ENCODE measurements around the gene VCP. TPM values are rescaled to one million over a fixed set of nuclear protein-coding genes. Genes with fewer than 3 reads are reported as not detected.

Gene VCP
- polyA plus RNA-seq, 2 of the 4 experiments (the other 2 are of a cell fraction) = 390 to 428 TPM

GRCh38 chr9:35010351-35010958, 62.0 kb downstream of the VCP start:
- ATAC-seq (no peak), FAIRE-seq (no peak), DNase-seq (ENCODE audit: low read depth in 1 of 2, low spot score in 1 of 2) (no peak)
- no peak overlapping the region for H3K4me3 ChIP-seq
- H3K4me1 ChIP-seq = no peaks in the 10 kb centered on the region
- peaks cover 14% of the 10 kb centered on the region for H3K9me3 ChIP-seq
- POLR2A ChIA-PET = no interaction called here
- TF ChIP-seq CEBPB (IDR thresholded peaks at IDR 0.05) (no peak), RFX5 (IDR thresholded peaks at IDR 0.05) (no peak), ATOH8 (CRISPR knock-in tag; IDR thresholded peaks at IDR 0.05; ENCODE audit: low read depth) (no peak), RAD21 (conservative IDR thresholded peaks at IDR 0.05 in 1 of 2, IDR thresholded peaks at IDR 0.05 in 1 of 2) (no peak), TFCP2L1 (CRISPR knock-in tag; IDR thresholded peaks at IDR 0.05) (no peak), HOXA7 (CRISPR knock-in tag; IDR thresholded peaks at IDR 0.05) (no peak), RCOR1 (IDR thresholded peaks at IDR 0.05; ENCODE audit: low read depth, low read length) (no peak), BCL3 (IDR thresholded peaks at IDR 0.05) (no peak), GATA3 (IDR thresholded peaks at IDR 0.05; ENCODE audit: borderline replicate concordance) (no peak), EHF (CRISPR knock-in tag; IDR thresholded peaks at IDR 0.05) (no peak), EP300 (IDR thresholded peaks at IDR 0.05) (no peak)
- no peak overlapping the region for H3K4me2 ChIP-seq
- 80% methylated on average over 3 of the region's 3 CpGs for WGBS (ENCODE audit: missing lambda C conversion rate)
- CTCF ChIA-PET = interaction anchor here (0.8 to 3.8 kb wide), 6 partner anchors 14 to 111 kb away, joined by 3 to 15 read pairs (median 3); no protein-coding TSS in a partner anchor
- H3K27ac ChIP-seq = no peak overlapping the region

Small RNA genes within 50 kb of the gene (small RNA-seq; reads per million reads assigned to genes)
- gene RN7SL338P = 0 to 0.33 (median 0) reads per million in 6 experiments

Other genes starting within 250 kb of the VCP start
- gene PHF24, start 114.3 kb downstream of the VCP start, polyA plus RNA-seq (2011; rRNA removed) = 0.01 TPM in 1 of 2 replicates, not detected in the other
- gene PHF24, start 114.3 kb downstream of the VCP start, polyA plus RNA-seq (2017; fragmentation: RNase III; extraction: RNeasy Plus Mini Kit Qiagen cat#74134 plus additional on column Dnase treatment) = not detected in 3 replicates
- 0.72 and 1.6 TPM in 2 replicates for gene DNAJB5, start 82.9 kb downstream of the VCP start, polyA plus RNA-seq (2011; rRNA removed)
- gene DNAJB5, start 82.9 kb downstream of the VCP start, polyA plus RNA-seq (2017; fragmentation: RNase III; extraction: RNeasy Plus Mini Kit Qiagen cat#74134 plus additional on column Dnase treatment) = 3.1 to 4.4 TPM (median 3.9 TPM) in 3 replicates
- gene FANCG, start 7.3 kb upstream of the VCP start, polyA plus RNA-seq (2011; rRNA removed) = 34.9 and 39.7 TPM in 2 replicates
- 50.3 to 53.5 TPM (median 53.5 TPM) in 3 replicates for gene FANCG, start 7.3 kb upstream of the VCP start, polyA plus RNA-seq (2017; fragmentation: RNase III; extraction: RNeasy Plus Mini Kit Qiagen cat#74134 plus additional on column Dnase treatment)
- gene PIGO, start 24.0 kb upstream of the VCP start, polyA plus RNA-seq (2011; rRNA removed) = 50.4 and 60.0 TPM in 2 replicates
- gene PIGO, start 24.0 kb upstream of the VCP start, polyA plus RNA-seq (2017; fragmentation: RNase III; extraction: RNeasy Plus Mini Kit Qiagen cat#74134 plus additional on column Dnase treatment) = 39.6 to 47.0 TPM (median 45.3 TPM) in 3 replicates
- gene STOML2, start 30.5 kb upstream of the VCP start, polyA plus RNA-seq (2011; rRNA removed) = 196 and 230 TPM in 2 replicates
- gene STOML2, start 30.5 kb upstream of the VCP start, polyA plus RNA-seq (2017; fragmentation: RNase III; extraction: RNeasy Plus Mini Kit Qiagen cat#74134 plus additional on column Dnase treatment) = 180 to 191 TPM (median 189 TPM) in 3 replicates
- gene ATOSB, start 43.2 kb upstream of the VCP start, polyA plus RNA-seq (2011; rRNA removed) = 11.8 and 14.3 TPM in 2 replicates
- 10.8 to 14.0 TPM (median 11.6 TPM) in 3 replicates for gene ATOSB, start 43.2 kb upstream of the VCP start, polyA plus RNA-seq (2017; fragmentation: RNase III; extraction: RNeasy Plus Mini Kit Qiagen cat#74134 plus additional on column Dnase treatment)
- 17.8 and 24.0 TPM in 2 replicates for gene UNC13B, start 89.4 kb upstream of the VCP start, polyA plus RNA-seq (2011; rRNA removed)
- 9.9 to 11.0 TPM (median 11.0 TPM) in 3 replicates for gene UNC13B, start 89.4 kb upstream of the VCP start, polyA plus RNA-seq (2017; fragmentation: RNase III; extraction: RNeasy Plus Mini Kit Qiagen cat#74134 plus additional on column Dnase treatment)

Data from A549 (cell line).